HEK293 (cell line): ENCODE measurements around the gene PRKCG.
A peak's percentile ranks its signal among the peaks of the same experiment; 100 is the strongest.

ENCODE experiments used
- BCL11A ChIP-seq: fragments of 450-650 bp; formaldehyde crosslinking; IDR thresholded peaks from 2 replicates; pipeline ENCODE4 v1.5.1; 2016; ENCODE audit warnings: low read depth, missing biosample characterization, missing genetic modification characterization
- GLI4 ChIP-seq: fragments of 450-650 bp; formaldehyde crosslinking; IDR thresholded peaks from 2 replicates; pipeline ENCODE4 v1.5.1; 2016; ENCODE audit warnings: missing biosample characterization, missing genetic modification characterization
- GLIS2 ChIP-seq: fragments of 450-650 bp; formaldehyde crosslinking; IDR thresholded peaks from 2 replicates; pipeline ENCODE4 v1.5.1; 2016; ENCODE audit warnings: missing biosample characterization, missing genetic modification characterization
- KLF1 ChIP-seq: fragments of 450-650 bp; formaldehyde crosslinking; IDR thresholded peaks from 2 replicates; pipeline ENCODE4 v1.5.1; 2016; ENCODE audit warnings: missing biosample characterization, missing genetic modification characterization
- SCRT1 ChIP-seq: fragments of 450-650 bp; formaldehyde crosslinking; IDR thresholded peaks from 2 replicates; pipeline ENCODE4 v1.5.1; 2016; ENCODE audit warnings: missing biosample characterization, missing genetic modification characterization, borderline replicate concordance
- TRIM28 ChIP-seq: IDR thresholded peaks from 2 replicates; pipeline ENCODE4 v1.6.1; 2011; ENCODE audit warnings: low read length, control low read depth, borderline replicate concordance
- YY1 ChIP-seq: fragments of 450-650 bp; formaldehyde crosslinking; IDR thresholded peaks from 2 replicates; pipeline ENCODE4 v1.5.1; 2018; ENCODE audit warnings: missing biosample characterization, missing genetic modification characterization
- ZBTB21 ChIP-seq: fragments of 450-650 bp; formaldehyde crosslinking; IDR thresholded peaks from 2 replicates; pipeline ENCODE4 v1.5.1; 2017; ENCODE audit warnings: missing biosample characterization, missing genetic modification characterization
- ZEB2 ChIP-seq: fragments of 450-650 bp; formaldehyde crosslinking; IDR thresholded peaks from 2 replicates; pipeline ENCODE4 v1.5.1; 2016; ENCODE audit warnings: missing biosample characterization, missing genetic modification characterization
- ZNF132 ChIP-seq: fragments of 450-650 bp; formaldehyde crosslinking; IDR thresholded peaks from 2 replicates; pipeline ENCODE4 v1.5.1; 2017; ENCODE audit warnings: missing biosample characterization, missing genetic modification characterization, borderline replicate concordance
- ZNF146 ChIP-seq: fragments of 450-650 bp; formaldehyde crosslinking; IDR thresholded peaks from 2 replicates; pipeline ENCODE4 v1.5.1; 2016; ENCODE audit warnings: missing biosample characterization, missing genetic modification characterization
- ZNF23 ChIP-seq: fragments of 450-650 bp; formaldehyde crosslinking; IDR thresholded peaks from 2 replicates; pipeline ENCODE4 v1.5.1; 2016; ENCODE audit warnings: missing biosample characterization, missing genetic modification characterization, borderline replicate concordance
- ZNF239 ChIP-seq: fragments of 450-650 bp; formaldehyde crosslinking; IDR thresholded peaks from 2 replicates; pipeline ENCODE4 v1.5.1; 2016; ENCODE audit warnings: missing biosample characterization, missing genetic modification characterization
- ZNF366 ChIP-seq: fragments of 450-650 bp; formaldehyde crosslinking; conservative IDR thresholded peaks from 2 replicates; pipeline ENCODE4 v1.5.1; 2016; ENCODE audit warnings: missing biosample characterization, missing genetic modification characterization
- ZNF37A ChIP-seq: fragments of 450-650 bp; IDR thresholded peaks from 2 replicates; pipeline ENCODE4 v1.5.1; 2018; ENCODE audit warnings: missing biosample characterization, missing genetic modification characterization
- ZNF416 ChIP-seq: fragments of 450-650 bp; formaldehyde crosslinking; IDR thresholded peaks from 2 replicates; pipeline ENCODE4 v1.5.1; 2016; ENCODE audit warnings: missing biosample characterization, missing genetic modification characterization
- ZNF544 ChIP-seq: fragments of 450-650 bp; formaldehyde crosslinking; IDR thresholded peaks from 2 replicates; pipeline ENCODE4 v1.5.0; 2017; ENCODE audit warnings: missing biosample characterization, missing genetic modification characterization
- ZNF555 ChIP-seq: fragments of 450-650 bp; formaldehyde crosslinking; conservative IDR thresholded peaks from 2 replicates; pipeline ENCODE4 v1.5.1; 2017; ENCODE audit warnings: missing biosample characterization, mild to moderate bottlenecking, missing genetic modification characterization, inconsistent platforms
- ZNF561 ChIP-seq: fragments of 450-650 bp; IDR thresholded peaks from 2 replicates; pipeline ENCODE4 v1.5.1; 2018; ENCODE audit warnings: missing biosample characterization, missing genetic modification characterization, borderline replicate concordance
- ZNF624 ChIP-seq: fragments of 450-650 bp; formaldehyde crosslinking; IDR thresholded peaks from 2 replicates; pipeline ENCODE4 v1.5.1; 2017; ENCODE audit warnings: missing biosample characterization, missing genetic modification characterization
- ZNF654 ChIP-seq: fragments of 450-650 bp; formaldehyde crosslinking; IDR thresholded peaks from 2 replicates; pipeline ENCODE4 v1.5.1; 2016; ENCODE audit warnings: low read depth, missing biosample characterization, missing genetic modification characterization
- ZNF677 ChIP-seq: fragments of 450-650 bp; IDR thresholded peaks from 2 replicates; pipeline ENCODE4 v1.5.0; 2018; ENCODE audit warnings: missing biosample characterization, mild to moderate bottlenecking, missing genetic modification characterization, moderate library complexity
- TF ChIP-seq, protein P1 (sequence below): fragments of 450-650 bp; formaldehyde crosslinking; IDR thresholded peaks from 2 replicates; pipeline ENCODE4 v1.5.1; 2016; ENCODE audit warnings: missing biosample characterization, missing genetic modification characterization
- TF ChIP-seq, protein P2 (sequence below): fragments of 450-650 bp; formaldehyde crosslinking; IDR thresholded peaks from 2 replicates; pipeline ENCODE4 v1.5.1; 2017; ENCODE audit warnings: missing biosample characterization, missing genetic modification characterization
- TF ChIP-seq, protein P3 (sequence below): IDR thresholded peaks from 2 replicates; pipeline ENCODE4 v1.6.1; 2011; ENCODE audit warnings: mild to moderate bottlenecking, low read depth, low read length, borderline replicate concordance
- TF ChIP-seq, protein P4 (sequence below): fragments of 450-650 bp; formaldehyde crosslinking; IDR thresholded peaks from 2 replicates; pipeline ENCODE4 v1.5.1; 2016; ENCODE audit warnings: missing biosample characterization, missing genetic modification characterization
- TF ChIP-seq, protein P5 (sequence below): fragments of 450-650 bp; formaldehyde crosslinking; IDR thresholded peaks from 2 replicates; pipeline ENCODE4 v1.5.1; 2016; ENCODE audit warnings: missing biosample characterization, missing genetic modification characterization
- TF ChIP-seq, protein P6 (sequence below): sonication (generic); formaldehyde crosslinking; IDR thresholded peaks from 2 replicates; pipeline ENCODE4 v1.8.1; 2022; ENCODE audit warnings: mild to moderate bottlenecking, moderate library complexity, missing genetic modification reagents

Gene PRKCG

DNA sequence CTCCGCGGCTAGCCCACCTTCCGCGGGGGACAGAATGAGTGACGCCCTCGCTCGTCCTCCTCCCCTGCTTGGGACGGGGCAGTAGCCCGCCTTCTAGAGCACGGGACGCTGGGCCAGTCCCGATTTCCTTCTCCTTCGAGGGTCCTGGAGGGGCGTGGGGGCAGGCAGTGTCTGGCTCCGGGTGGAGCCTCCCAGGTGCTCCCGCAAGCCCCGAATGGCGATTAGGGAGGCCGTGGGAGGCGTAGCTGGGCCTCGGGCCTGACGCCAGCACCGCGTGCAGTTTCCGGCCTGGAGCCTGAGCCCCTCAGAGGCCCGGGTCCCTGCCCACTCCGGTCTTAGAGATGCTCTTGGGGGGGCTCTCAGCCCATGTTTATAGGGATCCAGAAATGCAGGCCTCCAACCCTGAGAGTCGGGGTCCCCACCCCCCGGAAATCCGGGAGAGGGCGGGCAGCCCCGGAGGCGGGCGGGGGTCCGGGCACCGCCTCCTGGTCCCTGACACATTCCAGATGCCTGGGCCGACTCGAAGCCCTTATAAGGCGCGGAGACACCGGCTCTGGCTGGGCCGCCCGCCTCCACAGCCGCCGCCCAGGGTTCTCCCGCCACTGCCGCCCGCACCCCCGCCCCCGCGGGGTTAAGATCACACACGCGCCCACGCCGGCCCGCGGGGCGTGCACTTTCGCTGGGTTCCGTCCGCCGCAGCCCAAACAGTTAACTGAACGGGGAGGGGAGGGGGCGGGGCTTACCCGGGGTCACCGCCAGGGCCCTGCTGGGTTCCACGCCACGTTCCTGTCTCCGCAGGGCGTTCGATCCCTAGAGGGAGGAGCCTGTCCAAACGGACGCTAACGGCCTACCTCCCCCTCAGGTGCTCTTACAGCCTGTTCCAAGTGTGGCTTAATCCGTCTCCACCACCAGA, 12.8 kb upstream of the PRKCG start (continued):
- TF ChIP-seq ZEB2 (tag by site-specific recombination) (peak; percentile 62; the same call in 1 of the 2 replicates), YY1 (tag by site-specific recombination) (no peak), ZNF416 (tag by site-specific recombination) (no peak), KLF1 (peak; percentile 91), ZNF555 (tag by site-specific recombination) (no peak), ZBTB21 (no peak), ZNF132 (tag by site-specific recombination) (no peak), ZNF366 (no peak), ZNF677 (tag by site-specific recombination) (no peak), BCL11A (tag by site-specific recombination) (no peak), ZNF654 (tag by site-specific recombination) (no peak), GLI4 (tag by site-specific recombination) (no peak), ZNF239 (no peak), GLIS2 (tag by site-specific recombination) (peak; percentile 70), ZNF544 (tag by site-specific recombination) (no peak), SCRT1 (tag by site-specific recombination) (no peak), ZNF146 (tag by site-specific recombination) (no peak), ZNF23 (tag by site-specific recombination) (no peak), ZNF37A (tag by site-specific recombination) (no peak), ZNF624 (tag by site-specific recombination) (no peak), ZNF561 (tag by site-specific recombination) (peak; percentile 74; the same call in 1 of the 2 replicates), TRIM28 (no peak)
- TF ChIP-seq, protein P1, sequence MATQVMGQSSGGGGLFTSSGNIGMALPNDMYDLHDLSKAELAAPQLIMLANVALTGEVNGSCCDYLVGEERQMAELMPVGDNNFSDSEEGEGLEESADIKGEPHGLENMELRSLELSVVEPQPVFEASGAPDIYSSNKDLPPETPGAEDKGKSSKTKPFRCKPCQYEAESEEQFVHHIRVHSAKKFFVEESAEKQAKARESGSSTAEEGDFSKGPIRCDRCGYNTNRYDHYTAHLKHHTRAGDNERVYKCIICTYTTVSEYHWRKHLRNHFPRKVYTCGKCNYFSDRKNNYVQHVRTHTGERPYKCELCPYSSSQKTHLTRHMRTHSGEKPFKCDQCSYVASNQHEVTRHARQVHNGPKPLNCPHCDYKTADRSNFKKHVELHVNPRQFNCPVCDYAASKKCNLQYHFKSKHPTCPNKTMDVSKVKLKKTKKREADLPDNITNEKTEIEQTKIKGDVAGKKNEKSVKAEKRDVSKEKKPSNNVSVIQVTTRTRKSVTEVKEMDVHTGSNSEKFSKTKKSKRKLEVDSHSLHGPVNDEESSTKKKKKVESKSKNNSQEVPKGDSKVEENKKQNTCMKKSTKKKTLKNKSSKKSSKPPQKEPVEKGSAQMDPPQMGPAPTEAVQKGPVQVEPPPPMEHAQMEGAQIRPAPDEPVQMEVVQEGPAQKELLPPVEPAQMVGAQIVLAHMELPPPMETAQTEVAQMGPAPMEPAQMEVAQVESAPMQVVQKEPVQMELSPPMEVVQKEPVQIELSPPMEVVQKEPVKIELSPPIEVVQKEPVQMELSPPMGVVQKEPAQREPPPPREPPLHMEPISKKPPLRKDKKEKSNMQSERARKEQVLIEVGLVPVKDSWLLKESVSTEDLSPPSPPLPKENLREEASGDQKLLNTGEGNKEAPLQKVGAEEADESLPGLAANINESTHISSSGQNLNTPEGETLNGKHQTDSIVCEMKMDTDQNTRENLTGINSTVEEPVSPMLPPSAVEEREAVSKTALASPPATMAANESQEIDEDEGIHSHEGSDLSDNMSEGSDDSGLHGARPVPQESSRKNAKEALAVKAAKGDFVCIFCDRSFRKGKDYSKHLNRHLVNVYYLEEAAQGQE (tag by site-specific recombination), result no peak
- TF ChIP-seq, protein P2, sequence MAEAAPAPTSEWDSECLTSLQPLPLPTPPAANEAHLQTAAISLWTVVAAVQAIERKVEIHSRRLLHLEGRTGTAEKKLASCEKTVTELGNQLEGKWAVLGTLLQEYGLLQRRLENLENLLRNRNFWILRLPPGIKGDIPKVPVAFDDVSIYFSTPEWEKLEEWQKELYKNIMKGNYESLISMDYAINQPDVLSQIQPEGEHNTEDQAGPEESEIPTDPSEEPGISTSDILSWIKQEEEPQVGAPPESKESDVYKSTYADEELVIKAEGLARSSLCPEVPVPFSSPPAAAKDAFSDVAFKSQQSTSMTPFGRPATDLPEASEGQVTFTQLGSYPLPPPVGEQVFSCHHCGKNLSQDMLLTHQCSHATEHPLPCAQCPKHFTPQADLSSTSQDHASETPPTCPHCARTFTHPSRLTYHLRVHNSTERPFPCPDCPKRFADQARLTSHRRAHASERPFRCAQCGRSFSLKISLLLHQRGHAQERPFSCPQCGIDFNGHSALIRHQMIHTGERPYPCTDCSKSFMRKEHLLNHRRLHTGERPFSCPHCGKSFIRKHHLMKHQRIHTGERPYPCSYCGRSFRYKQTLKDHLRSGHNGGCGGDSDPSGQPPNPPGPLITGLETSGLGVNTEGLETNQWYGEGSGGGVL (tag by site-specific recombination), result peak; percentile 80
- TF ChIP-seq, protein P3, sequence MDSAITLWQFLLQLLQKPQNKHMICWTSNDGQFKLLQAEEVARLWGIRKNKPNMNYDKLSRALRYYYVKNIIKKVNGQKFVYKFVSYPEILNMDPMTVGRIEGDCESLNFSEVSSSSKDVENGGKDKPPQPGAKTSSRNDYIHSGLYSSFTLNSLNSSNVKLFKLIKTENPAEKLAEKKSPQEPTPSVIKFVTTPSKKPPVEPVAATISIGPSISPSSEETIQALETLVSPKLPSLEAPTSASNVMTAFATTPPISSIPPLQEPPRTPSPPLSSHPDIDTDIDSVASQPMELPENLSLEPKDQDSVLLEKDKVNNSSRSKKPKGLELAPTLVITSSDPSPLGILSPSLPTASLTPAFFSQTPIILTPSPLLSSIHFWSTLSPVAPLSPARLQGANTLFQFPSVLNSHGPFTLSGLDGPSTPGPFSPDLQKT, result peak; percentile 70; the same call in 1 of the 2 replicates
- TF ChIP-seq, protein P4, sequence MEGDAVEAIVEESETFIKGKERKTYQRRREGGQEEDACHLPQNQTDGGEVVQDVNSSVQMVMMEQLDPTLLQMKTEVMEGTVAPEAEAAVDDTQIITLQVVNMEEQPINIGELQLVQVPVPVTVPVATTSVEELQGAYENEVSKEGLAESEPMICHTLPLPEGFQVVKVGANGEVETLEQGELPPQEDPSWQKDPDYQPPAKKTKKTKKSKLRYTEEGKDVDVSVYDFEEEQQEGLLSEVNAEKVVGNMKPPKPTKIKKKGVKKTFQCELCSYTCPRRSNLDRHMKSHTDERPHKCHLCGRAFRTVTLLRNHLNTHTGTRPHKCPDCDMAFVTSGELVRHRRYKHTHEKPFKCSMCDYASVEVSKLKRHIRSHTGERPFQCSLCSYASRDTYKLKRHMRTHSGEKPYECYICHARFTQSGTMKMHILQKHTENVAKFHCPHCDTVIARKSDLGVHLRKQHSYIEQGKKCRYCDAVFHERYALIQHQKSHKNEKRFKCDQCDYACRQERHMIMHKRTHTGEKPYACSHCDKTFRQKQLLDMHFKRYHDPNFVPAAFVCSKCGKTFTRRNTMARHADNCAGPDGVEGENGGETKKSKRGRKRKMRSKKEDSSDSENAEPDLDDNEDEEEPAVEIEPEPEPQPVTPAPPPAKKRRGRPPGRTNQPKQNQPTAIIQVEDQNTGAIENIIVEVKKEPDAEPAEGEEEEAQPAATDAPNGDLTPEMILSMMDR (tag by site-specific recombination), result peak; percentile 62
- TF ChIP-seq, protein P5, sequence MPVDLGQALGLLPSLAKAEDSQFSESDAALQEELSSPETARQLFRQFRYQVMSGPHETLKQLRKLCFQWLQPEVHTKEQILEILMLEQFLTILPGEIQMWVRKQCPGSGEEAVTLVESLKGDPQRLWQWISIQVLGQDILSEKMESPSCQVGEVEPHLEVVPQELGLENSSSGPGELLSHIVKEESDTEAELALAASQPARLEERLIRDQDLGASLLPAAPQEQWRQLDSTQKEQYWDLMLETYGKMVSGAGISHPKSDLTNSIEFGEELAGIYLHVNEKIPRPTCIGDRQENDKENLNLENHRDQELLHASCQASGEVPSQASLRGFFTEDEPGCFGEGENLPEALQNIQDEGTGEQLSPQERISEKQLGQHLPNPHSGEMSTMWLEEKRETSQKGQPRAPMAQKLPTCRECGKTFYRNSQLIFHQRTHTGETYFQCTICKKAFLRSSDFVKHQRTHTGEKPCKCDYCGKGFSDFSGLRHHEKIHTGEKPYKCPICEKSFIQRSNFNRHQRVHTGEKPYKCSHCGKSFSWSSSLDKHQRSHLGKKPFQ, result no peak
- TF ChIP-seq, protein P6, sequence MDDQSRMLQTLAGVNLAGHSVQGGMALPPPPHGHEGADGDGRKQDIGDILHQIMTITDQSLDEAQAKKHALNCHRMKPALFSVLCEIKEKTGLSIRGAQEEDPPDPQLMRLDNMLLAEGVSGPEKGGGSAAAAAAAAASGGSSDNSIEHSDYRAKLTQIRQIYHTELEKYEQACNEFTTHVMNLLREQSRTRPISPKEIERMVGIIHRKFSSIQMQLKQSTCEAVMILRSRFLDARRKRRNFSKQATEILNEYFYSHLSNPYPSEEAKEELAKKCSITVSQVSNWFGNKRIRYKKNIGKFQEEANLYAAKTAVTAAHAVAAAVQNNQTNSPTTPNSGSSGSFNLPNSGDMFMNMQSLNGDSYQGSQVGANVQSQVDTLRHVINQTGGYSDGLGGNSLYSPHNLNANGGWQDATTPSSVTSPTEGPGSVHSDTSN (CRISPR knock-in tag), result peak; percentile 58
